Prostate gland (tissue), 2 donors: ENCODE data around the gene APOM.

Experiments used
- POLR2A ChIP-seq: fragments of 450-650 bp; IDR thresholded peaks from one replicate; pipeline ENCODE4 v1.6.1; 2016; ENCODE audit warnings: antibody characterized with exemption, mild to moderate bottlenecking
- TF ChIP-seq, protein P1 (sequence below), 4 experiments: fragments of 200-600 bp in 2 of 4; fragments of 450-650 bp in 2 of 4; sonication (generic) in 2 of 4; IDR thresholded peaks; 1 replicate in 3 of 4; 2 replicates in 1 of 4; pipeline ENCODE4 v1.5.1; 2016 to 2019; ENCODE audit warnings: antibody characterized with exemption in 4 of 4, mild to moderate bottlenecking in 2 of 4, moderate library complexity in 2 of 4

DNA sequence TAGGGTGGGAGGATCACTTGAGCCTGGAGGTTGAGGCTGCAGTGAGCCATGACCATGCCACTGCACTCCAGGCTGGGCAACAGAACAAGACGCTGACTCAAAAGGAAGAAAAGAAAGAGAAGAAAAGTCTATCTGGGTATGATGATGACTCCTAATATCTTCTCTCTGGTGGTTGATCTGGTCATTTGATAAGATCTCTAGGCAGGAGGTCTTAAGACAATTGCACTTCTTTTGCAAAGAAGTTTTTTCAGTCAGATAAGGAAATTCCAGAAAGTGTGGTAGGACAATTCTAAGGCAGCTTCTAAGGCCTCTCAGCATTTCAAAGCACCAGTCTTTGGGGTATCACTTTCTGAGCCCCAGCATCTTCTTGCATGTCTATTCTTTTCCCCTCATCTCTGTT, 48.4 kb upstream of the APOM start:
- TF ChIP-seq POLR2A: no peak
- TF ChIP-seq, protein P1, sequence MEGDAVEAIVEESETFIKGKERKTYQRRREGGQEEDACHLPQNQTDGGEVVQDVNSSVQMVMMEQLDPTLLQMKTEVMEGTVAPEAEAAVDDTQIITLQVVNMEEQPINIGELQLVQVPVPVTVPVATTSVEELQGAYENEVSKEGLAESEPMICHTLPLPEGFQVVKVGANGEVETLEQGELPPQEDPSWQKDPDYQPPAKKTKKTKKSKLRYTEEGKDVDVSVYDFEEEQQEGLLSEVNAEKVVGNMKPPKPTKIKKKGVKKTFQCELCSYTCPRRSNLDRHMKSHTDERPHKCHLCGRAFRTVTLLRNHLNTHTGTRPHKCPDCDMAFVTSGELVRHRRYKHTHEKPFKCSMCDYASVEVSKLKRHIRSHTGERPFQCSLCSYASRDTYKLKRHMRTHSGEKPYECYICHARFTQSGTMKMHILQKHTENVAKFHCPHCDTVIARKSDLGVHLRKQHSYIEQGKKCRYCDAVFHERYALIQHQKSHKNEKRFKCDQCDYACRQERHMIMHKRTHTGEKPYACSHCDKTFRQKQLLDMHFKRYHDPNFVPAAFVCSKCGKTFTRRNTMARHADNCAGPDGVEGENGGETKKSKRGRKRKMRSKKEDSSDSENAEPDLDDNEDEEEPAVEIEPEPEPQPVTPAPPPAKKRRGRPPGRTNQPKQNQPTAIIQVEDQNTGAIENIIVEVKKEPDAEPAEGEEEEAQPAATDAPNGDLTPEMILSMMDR (IDR thresholded peaks at IDR 0.05): no peak
